H1 (cell line): ENCODE measurements around the gene PDZD2. TPM values are rescaled to one million over a fixed set of nuclear protein-coding genes. Genes with fewer than 3 reads are reported as not detected.

Experiments used
- CTCF ChIA-PET: fragments of 300-600 bp; sonication (Branson Sonifier 250); formaldehyde crosslinking; loops from one replicate; lab custom pipeline; 2021; ENCODE audit not compliant: partially characterized antibody; lab: Charles Lee
- POLR2A ChIA-PET: fragments of 300-600 bp; sonication (Branson Sonifier 250); formaldehyde crosslinking; loops from one replicate; lab custom pipeline; 2021; ENCODE audit warnings: inconsistent platforms; ENCODE audit not compliant: partially characterized antibody; lab: Charles Lee
- DNase-seq, 2 experiments: peaks; one replicate each; pipeline versions ENCODE4 v3.0.0 to v3.0.0-alpha.2; 2010 to 2022; ENCODE audit warnings: low spot score in 2 of 2, low read depth in 1 of 2, mixed read lengths in 1 of 2
- FAIRE-seq: peaks from 2 replicates; lab custom pipeline; 2011; peaks lifted over from hg19 to GRCh38; lab: Jason Lieb, UNC
- H2AFZ ChIP-seq: 2 replicates; pipeline ENCODE4 v1.8.1; 2012; ENCODE audit warnings: low read length, inconsistent platforms
- H2AK5ac ChIP-seq: 2 replicates; pipeline ENCODE4 v1.6.1; 2013; ENCODE audit warnings: low read depth, low read length
- H2BK120ac ChIP-seq: replicated peaks from 2 replicates; pipeline ENCODE3; 2013; ENCODE audit warnings: low read depth, low read length, inconsistent platforms
- H2BK12ac ChIP-seq: 2 replicates; pipeline ENCODE4 v1.6.1; 2013; ENCODE audit warnings: low read depth, low read length
- H2BK15ac ChIP-seq: 2 replicates; pipeline ENCODE4 v1.6.1; 2013; ENCODE audit warnings: low read length
- H2BK20ac ChIP-seq: 2 replicates; pipeline ENCODE4 v1.6.1; 2013; ENCODE audit warnings: low read length
- H2BK5ac ChIP-seq: 2 replicates; pipeline ENCODE4 v1.6.1; 2013; ENCODE audit warnings: low read depth, low read length
- H3K14ac ChIP-seq: 2 replicates; pipeline ENCODE4 v1.6.1; 2013; ENCODE audit warnings: inconsistent platforms; ENCODE audit not compliant: insufficient read length
- H3K18ac ChIP-seq: 2 replicates; pipeline ENCODE4 v1.6.1; 2013; ENCODE audit warnings: low read length; ENCODE audit errors: extremely low read depth
- H3K23ac ChIP-seq: 2 replicates; pipeline ENCODE4 v1.6.1; 2013; ENCODE audit warnings: inconsistent platforms; ENCODE audit not compliant: insufficient read length
- H3K23me2 ChIP-seq: 2 replicates; pipeline ENCODE4 v1.6.1; 2013; ENCODE audit warnings: low read depth, low read length
- H3K27ac ChIP-seq: 2 replicates; pipeline ENCODE4 v1.6.1; 2011; ENCODE audit warnings: low read depth, low read length, inconsistent platforms
- H3K27me3 ChIP-seq, 4 experiments: replicated peaks in 1 of 4; 1 replicate in 1 of 4; 2 replicates in 3 of 4; pipeline versions ENCODE4 v1.6.1 to v1.8.1; 2011 to 2013; ENCODE audit warnings: low read length in 3 of 4, mild to moderate bottlenecking in 3 of 4, inconsistent platforms in 2 of 4, mixed read lengths in 2 of 4, moderate library complexity in 1 of 4; ENCODE audit not compliant: control insufficient read depth in 3 of 4, insufficient read depth in 3 of 4; ENCODE audit errors: extremely low read depth in 1 of 4
- H3K36me3 ChIP-seq, 4 experiments: 2 replicates each; pipeline versions ENCODE4 v1.6.1 to v1.8.1; 2011 to 2013; ENCODE audit warnings: mild to moderate bottlenecking in 4 of 4, low read length in 3 of 4, moderate library complexity in 2 of 4, control low read depth in 1 of 4, inconsistent platforms in 1 of 4; ENCODE audit not compliant: insufficient read depth in 4 of 4, control insufficient read depth in 2 of 4
- H3K4ac ChIP-seq: replicated peaks from 2 replicates; pipeline ENCODE3; 2013; ENCODE audit warnings: low read length, low read depth, mixed read lengths, inconsistent platforms; ENCODE audit not compliant: insufficient read length
- H3K4me1 ChIP-seq, 4 experiments: replicated peaks in 1 of 4; 1 replicate in 1 of 4; 2 replicates in 3 of 4; pipeline versions ENCODE4 v1.6.1 to v1.8.1; 2011 to 2013; ENCODE audit warnings: low read length in 3 of 4, inconsistent platforms in 2 of 4, mixed read lengths in 1 of 4; ENCODE audit not compliant: insufficient read depth in 4 of 4, control insufficient read depth in 3 of 4
- H3K4me2 ChIP-seq, 2 experiments: 2 replicates each; pipeline versions ENCODE4 v1.6.1 to v1.8.1; 2011 to 2013; ENCODE audit warnings: low read depth in 2 of 2, low read length in 2 of 2, control low read depth in 1 of 2, inconsistent platforms in 1 of 2, mild to moderate bottlenecking in 1 of 2; ENCODE audit not compliant: insufficient read depth in 1 of 2
- H3K4me3 ChIP-seq, 4 experiments: fragments of 200-600, 300-600 bp in 1 of 4; sonication (generic), shearing (Covaris generic), sonication (Bioruptor Twin) in 1 of 4; 2 replicates each; pipeline versions ENCODE4 v1.5.1 to v1.8.1; 2011 to 2016; ENCODE audit warnings: low read length in 4 of 4, low read depth in 3 of 4, control low read depth in 2 of 4, inconsistent platforms in 2 of 4, mild to moderate bottlenecking in 2 of 4, mixed read lengths in 1 of 4, moderate library complexity in 1 of 4; ENCODE audit not compliant: insufficient read depth in 2 of 4; ENCODE audit errors: extremely low read depth in 1 of 4
- H3K56ac ChIP-seq: replicated peaks from 2 replicates; pipeline ENCODE3; 2013; ENCODE audit warnings: low read depth, mild to moderate bottlenecking, mixed read lengths, low read length, inconsistent platforms; ENCODE audit not compliant: insufficient read length
- H3K79me1 ChIP-seq: 2 replicates; pipeline ENCODE4 v1.6.1; 2013; ENCODE audit warnings: low read depth, low read length, control low read depth
- H3K79me2 ChIP-seq, 2 experiments: 2 replicates each; pipeline versions ENCODE4 v1.6.1 to v1.8.1; 2012 to 2013; ENCODE audit warnings: low read length in 2 of 2, mild to moderate bottlenecking in 2 of 2, inconsistent platforms in 1 of 2; ENCODE audit not compliant: insufficient read depth in 2 of 2, control insufficient read depth in 1 of 2
- H3K9ac ChIP-seq, 4 experiments: replicated peaks in 1 of 4; 1 replicate in 1 of 4; 2 replicates in 3 of 4; pipeline versions ENCODE4 v1.6.1 to v1.8.1; 2011 to 2013; ENCODE audit warnings: low read depth in 3 of 4, low read length in 3 of 4, control low read depth in 2 of 4, mild to moderate bottlenecking in 2 of 4, moderate library complexity in 2 of 4, inconsistent platforms in 1 of 4; ENCODE audit errors: extremely low read depth in 1 of 4
- H3K9me3 ChIP-seq, 2 experiments: 2 replicates each; pipeline versions ENCODE4 v1.6.1 to v1.8.1; 2012 to 2013; ENCODE audit warnings: mild to moderate bottlenecking in 2 of 2, moderate library complexity in 2 of 2, control low read depth in 1 of 2, inconsistent platforms in 1 of 2, low read depth in 1 of 2, low read length in 1 of 2, mixed read lengths in 1 of 2; ENCODE audit not compliant: insufficient read depth in 2 of 2
- H4K20me1 ChIP-seq, 2 experiments: replicated peaks in 1 of 2; 2 replicates each; pipeline versions ENCODE3 to v1.8.1; 2011 to 2013; ENCODE audit warnings: inconsistent platforms in 2 of 2, low read length in 2 of 2, mild to moderate bottlenecking in 1 of 2; ENCODE audit not compliant: insufficient read depth in 2 of 2, control insufficient read depth in 1 of 2
- H4K5ac ChIP-seq: 2 replicates; pipeline ENCODE4 v1.6.1; 2013; ENCODE audit warnings: low read length, low read depth, mixed read lengths, inconsistent platforms; ENCODE audit not compliant: insufficient read length
- H4K8ac ChIP-seq: 2 replicates; pipeline ENCODE4 v1.8.0; 2013; ENCODE audit warnings: mild to moderate bottlenecking, moderate library complexity, low read length, inconsistent platforms; ENCODE audit not compliant: insufficient read depth; ENCODE audit errors: extremely low read depth
- H4K91ac ChIP-seq: replicated peaks from 2 replicates; pipeline ENCODE3; 2013; ENCODE audit warnings: low read length, mixed read lengths, inconsistent platforms; ENCODE audit not compliant: insufficient read length
- ASH2L ChIP-seq: fragments of 200-600, 300-600 bp; sonication (generic); IDR thresholded peaks from one replicate; pipeline ENCODE4 v1.7.1; 2017; ENCODE audit warnings: low read length
- BCL11A ChIP-seq, 2 experiments: IDR thresholded peaks; one replicate each; pipeline ENCODE4 v1.6.1; 2011; ENCODE audit warnings: low read depth in 2 of 2, low read length in 2 of 2, mild to moderate bottlenecking in 2 of 2
- BRCA1 ChIP-seq: IDR thresholded peaks from 2 replicates; pipeline ENCODE4 v1.6.1; 2012; ENCODE audit warnings: low read depth, low read length, improper control_type of control experiment
- CBX8 ChIP-seq: fragments of 300-800, 300-1000 bp; sonication (generic); IDR thresholded peaks from 2 replicates; pipeline ENCODE4 v1.7.1; 2016; ENCODE audit warnings: low read depth, low read length, borderline replicate concordance
- GABPA ChIP-seq: IDR thresholded peaks from 2 replicates; pipeline ENCODE4 v1.6.1; 2011; ENCODE audit warnings: mild to moderate bottlenecking, low read length, moderate library complexity, borderline replicate concordance; ENCODE audit not compliant: insufficient read depth
- GTF2F1 ChIP-seq: IDR thresholded peaks from 2 replicates; pipeline ENCODE4 v1.6.1; 2012; ENCODE audit warnings: low read depth, low read length, improper control_type of control experiment, borderline replicate concordance
- POLR2AphosphoS5 ChIP-seq: IDR thresholded peaks from 2 replicates; pipeline ENCODE4 v1.6.1; 2011; ENCODE audit warnings: low read depth, low read length
- RBBP5 ChIP-seq: IDR thresholded peaks from 2 replicates; pipeline ENCODE4 v1.7.1; 2012; ENCODE audit warnings: low read depth, mild to moderate bottlenecking, inconsistent platforms, low read length, moderate library complexity, borderline replicate concordance
- SIRT6 ChIP-seq: IDR thresholded peaks from one replicate; pipeline ENCODE4 v1.7.1; 2012; ENCODE audit warnings: low read length, inconsistent platforms
- SP1 ChIP-seq: IDR thresholded peaks from 2 replicates; pipeline ENCODE4 v1.6.1; 2011; ENCODE audit warnings: low read depth, low read length
- SRF ChIP-seq: IDR thresholded peaks from 2 replicates; pipeline ENCODE4 v1.6.1; 2011; ENCODE audit warnings: mild to moderate bottlenecking, low read depth, low read length, moderate library complexity
- SUZ12 ChIP-seq: fragments of 200-600 bp; sonication (generic); IDR thresholded peaks from 2 replicates; pipeline ENCODE4 v1.6.1; 2012; ENCODE audit warnings: mild to moderate bottlenecking, inconsistent platforms, low read length, moderate library complexity, mixed read lengths
- TAF7 ChIP-seq: optimal IDR thresholded peaks from 2 replicates; pipeline ENCODE3; 2011; ENCODE audit warnings: low read depth, mild to moderate bottlenecking, inconsistent platforms, low read length, moderate library complexity, borderline replicate concordance
- WGBS, 2 experiments: shearing (Covaris generic) in 1 of 2; methylation state at CpG; one replicate each; pipeline versions ENCODE4 v1.1.6 to v1.1.7; 2013 to 2015; ENCODE audit warnings: low lambda C conversion rate in 2 of 2, mixed read lengths in 2 of 2, inconsistent platforms in 1 of 2, low coverage in 1 of 2, missing lambda C conversion rate in 1 of 2; ENCODE audit not compliant: insufficient replicate concordance in 2 of 2, insufficient coverage in 1 of 2, insufficient read length in 1 of 2; ENCODE audit errors: extremely low coverage in 1 of 2, missing lambda C conversion rate in 1 of 2; 5-methylcytosine and 5-hydroxymethylcytosine counted together
- polyA plus RNA-seq, 7 experiments: library from polyadenylated mRNA; depleted of rRNA in 3 of 7; stranded (reverse) in 5 of 7; unstranded in 2 of 7; fragments of >200 nt in 5 of 7; fragments of 200-250 nt in 2 of 7; gene quantifications; 1 replicate in 5 of 7; 2 replicates in 1 of 7; 4 replicates in 1 of 7; pipeline versions ENCODE4 v1.2.1 to v1.2.3, GENCODE V29; 2011 to 2013; ENCODE audit warnings: missing spikeins in 2 of 7, mixed read lengths in 2 of 7
- total RNA-seq: library from RNA; stranded (reverse); fragmentation: NEBNext Ultra II Directional; extraction: Animal tissue kit (Norgen Biotek cat#: 25700); gene quantifications from 2 replicates; pipeline ENCODE4 v1.2.1, GENCODE V29; 2021
- TF ChIP-seq, protein P1 (sequence below): IDR thresholded peaks from 2 replicates; pipeline ENCODE4 v1.6.1; 2011; ENCODE audit warnings: low read depth, mild to moderate bottlenecking, low read length; ENCODE audit not compliant: insufficient read depth

Gene PDZD2
- total and polyA plus RNA-seq, 2 of the 8 experiments (the other 6 are each of a cell fraction or from before 2014, with no cell fraction given) = 1.2 to 6.8 TPM

DNA sequence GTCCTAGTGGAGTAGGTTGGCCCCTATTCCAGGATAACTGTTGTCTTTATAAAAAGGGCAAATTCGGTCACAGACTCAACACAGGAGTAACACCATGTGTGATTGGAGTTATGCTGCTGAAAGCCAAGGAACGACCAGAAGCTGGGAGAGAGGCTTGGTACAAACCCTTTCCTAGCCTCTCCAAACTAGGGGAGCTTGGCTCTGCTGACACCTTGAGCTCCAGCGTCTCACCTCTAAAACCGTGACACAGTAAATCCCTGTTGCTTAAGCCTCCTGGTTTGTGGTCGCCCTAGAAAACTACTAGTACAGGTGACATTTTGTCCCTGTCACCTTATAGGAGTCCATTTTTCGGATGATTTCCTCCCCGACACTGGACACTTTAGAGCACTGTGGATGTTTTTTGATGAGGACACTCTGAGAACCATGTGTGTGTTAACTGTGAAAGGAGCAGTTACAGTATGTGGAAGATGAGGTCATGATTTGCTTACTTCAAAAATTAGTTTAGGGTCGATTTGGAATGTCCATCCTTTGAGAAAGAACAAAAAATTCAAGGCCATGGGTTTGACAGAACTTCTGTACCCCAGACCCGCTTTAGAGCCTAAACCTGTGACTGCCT, 167.0 kb downstream of the PDZD2 start:
- Histone ChIP-seq H3K56ac (no peak overlapping the region), H3K79me1 (no peaks in the 10 kb centered on the region), H3K79me2 (no peaks in the 10 kb centered on the region), H3K18ac (no peak overlapping the region), H2AFZ (no peak overlapping the region), H3K23ac (no peak overlapping the region), H3K4me1 (no peaks in the 10 kb centered on the region), H3K23me2 (no peaks in the 10 kb centered on the region; the same call in 1 of the 2 replicates), H2BK5ac (no peak overlapping the region), H2AK5ac (no peak overlapping the region), H2BK15ac (no peak overlapping the region), H3K4me3 (no peak overlapping the region), H4K91ac (no peak overlapping the region), H3K27me3 (no peaks in the 10 kb centered on the region), H3K9me3 (no peaks in the 10 kb centered on the region), H3K9ac (no peak overlapping the region), H2BK12ac (no peak overlapping the region), H2BK120ac (no peak overlapping the region), H3K4ac (no peak overlapping the region), H3K36me3 (no peaks in the 10 kb centered on the region), H3K14ac (no peak overlapping the region), H4K20me1 (no peaks in the 10 kb centered on the region), H3K4me2 (no peak overlapping the region), H4K8ac (no peak overlapping the region), H3K27ac (no peak overlapping the region), H4K5ac (no peak overlapping the region), H2BK20ac (no peak overlapping the region)
- 84% methylated on average over 9 of the region's 9 CpGs; no CpG with 5 or more reads in 1 of the 2 experiments for WGBS, 2 experiments
- ChIA-PET POLR2A (no interaction called here), CTCF (interaction anchor here (1.2 kb wide), 2 partner anchors 167 to 224 kb away, joined by 4 read pairs; partner anchors contain the start of gene PDZD2)
- DNase-seq = no peak
- no peak for FAIRE-seq
- TF ChIP-seq ASH2L (no peak), CBX8 (no peak), RBBP5 (no peak), SRF (no peak), TAF7 (no peak), GTF2F1 (no peak), SIRT6 (no peak), BRCA1 (no peak), SUZ12 (no peak), GABPA (no peak), BCL11A (IDR thresholded peaks at IDR 0.05; ENCODE audit: low read depth in 2 of 2, low read length in 2 of 2) (no peak), POLR2AphosphoS5 (no peak), SP1 (no peak)
- TF ChIP-seq, protein P1, sequence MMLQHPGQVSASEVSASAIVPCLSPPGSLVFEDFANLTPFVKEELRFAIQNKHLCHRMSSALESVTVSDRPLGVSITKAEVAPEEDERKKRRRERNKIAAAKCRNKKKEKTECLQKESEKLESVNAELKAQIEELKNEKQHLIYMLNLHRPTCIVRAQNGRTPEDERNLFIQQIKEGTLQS = no peak
